Duodenal mucosa (tissue), 2 donors: ENCODE results near the gene FRMPD2.
"Not testable (repeated sequence)": the region's sequence is repeated elsewhere in the genome, so short reads cannot be mapped to it uniquely, and the experiment has no call there.

Source experiments
- H3K27ac ChIP-seq: one replicate; pipeline ENCODE4 v1.7.0; 2013; ENCODE audit warnings: low read depth, low read length
- H3K27me3 ChIP-seq, 2 donors: one replicate each; pipeline ENCODE4 v1.7.0; 2013; ENCODE audit warnings: low read length in 2 of 2, control low read depth in 1 of 2; ENCODE audit not compliant: insufficient read depth in 2 of 2, control insufficient read depth in 1 of 2
- H3K36me3 ChIP-seq, 2 donors: one replicate each; pipeline ENCODE4 v1.7.0; 2013; ENCODE audit warnings: low read length in 2 of 2, control low read depth in 1 of 2; ENCODE audit not compliant: insufficient read depth in 2 of 2, control insufficient read depth in 1 of 2
- H3K4me1 ChIP-seq, 2 donors: one replicate each; pipeline ENCODE4 v1.7.0; 2013; ENCODE audit warnings: low read length in 2 of 2, control low read depth in 1 of 2; ENCODE audit not compliant: insufficient read depth in 2 of 2, control insufficient read depth in 1 of 2
- H3K4me3 ChIP-seq, 2 donors: one replicate each; pipeline ENCODE4 v1.7.0; 2013; ENCODE audit warnings: low read length in 2 of 2, low read depth in 1 of 2
- H3K9ac ChIP-seq, 2 donors: one replicate each; pipeline ENCODE4 v1.7.0; 2013; ENCODE audit warnings: low read length in 2 of 2, low read depth in 1 of 2
- H3K9me3 ChIP-seq, 2 donors: one replicate each; pipeline ENCODE4 v1.7.0; 2013; ENCODE audit warnings: low read length in 2 of 2, control low read depth in 1 of 2; ENCODE audit not compliant: control insufficient read depth in 1 of 2

Gene FRMPD2

GRCh38 chr10:48288661-48289060 is 14.2 kb upstream of the FRMPD2 start:
- Histone ChIP-seq H3K4me3 (no peak overlapping the region), H3K36me3 (no peaks in the 10 kb centered on the region), H3K4me1 (peaks cover 11 to 17% of the 10 kb centered on the region in 2 donors), H3K9me3 (peaks cover 0 to 7% of the 10 kb centered on the region in 2 donors), H3K27me3 (peaks cover 3 to 5% of the 10 kb centered on the region in 2 donors), H3K27ac (no peak overlapping the region), H3K9ac (no peak overlapping the region)

- H3K9me3 ChIP-seq: peaks cover 0 to 7% of the 10 kb centered on the region in 2 donors
- H3K27ac ChIP-seq: no peak overlapping the region
- H3K27me3 ChIP-seq: peaks cover 3 to 5% of the 10 kb centered on the region in 2 donors
- peaks cover 11 to 17% of the 10 kb centered on the region in 2 donors for H3K4me1 ChIP-seq
- H3K9ac ChIP-seq: no peak overlapping the region
- H3K4me3 ChIP-seq: no peak overlapping the region
- H3K36me3 ChIP-seq: no peaks in the 10 kb centered on the region
Observed at GRCh38 chr10:48287417-48288391, 13.2 kb upstream of the FRMPD2 start.

DNA sequence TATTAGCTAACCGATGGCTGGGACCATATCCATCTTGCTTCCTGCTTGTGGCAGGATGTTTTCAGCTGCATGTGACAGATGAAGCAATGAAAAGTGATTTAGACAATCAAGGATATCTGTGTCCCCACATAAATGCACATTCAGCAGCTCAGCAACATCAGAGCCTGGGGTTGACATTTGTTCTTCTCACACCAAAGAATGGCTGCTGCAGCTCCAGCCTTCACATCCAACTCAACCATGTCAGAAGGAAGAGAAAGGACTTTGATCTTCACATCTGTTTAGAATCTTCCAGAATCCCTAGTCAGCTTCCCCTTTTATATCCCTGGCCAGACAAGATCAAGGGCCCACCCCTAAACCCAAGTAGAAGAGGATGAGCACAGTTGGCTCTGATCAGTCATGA is 11.9 kb upstream of the FRMPD2 start:
- Histone ChIP-seq H3K27ac (no peak overlapping the region), H3K36me3 (no peaks in the 10 kb centered on the region), H3K9me3 (peaks cover 0 to 7% of the 10 kb centered on the region in 2 donors), H3K27me3 (peaks cover 3 to 5% of the 10 kb centered on the region in 2 donors), H3K4me1 (peaks cover 11 to 17% of the 10 kb centered on the region in 2 donors), H3K4me3 (no peak overlapping the region), H3K9ac (no peak overlapping the region)

- Histone ChIP-seq H3K36me3 (no peaks in the 10 kb centered on the region), H3K9ac (no peak overlapping the region), H3K27ac (no peak overlapping the region), H3K4me3 (no peak overlapping the region), H3K9me3 (peaks cover 0 to 7% of the 10 kb centered on the region in 2 donors), H3K27me3 (peaks cover 3 to 5% of the 10 kb centered on the region in 2 donors), H3K4me1 (peaks cover 7 to 13% of the 10 kb centered on the region in 2 donors)
Observed at GRCh38 chr10:48285710-48286109, 11.2 kb upstream of the FRMPD2 start.

DNA sequence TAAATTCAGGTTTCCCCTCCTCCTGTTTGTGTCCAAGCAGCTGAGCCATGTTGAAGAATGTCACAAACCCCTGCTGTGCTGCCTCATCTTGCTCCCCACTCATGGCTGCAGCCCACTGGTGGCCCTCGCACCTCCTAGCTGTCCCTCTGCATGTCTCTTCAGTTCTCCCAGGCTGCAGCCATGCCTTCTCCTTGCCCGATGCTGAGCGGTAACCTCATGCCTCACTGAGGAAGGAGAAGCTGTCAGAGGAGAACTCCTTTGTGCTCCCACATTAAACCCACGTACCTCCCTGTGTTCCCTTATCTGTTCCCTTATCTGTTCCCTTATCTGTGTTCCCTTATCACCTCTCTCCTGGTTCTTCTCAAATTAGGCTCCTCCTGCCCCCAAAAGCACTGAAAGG is 10.3 kb upstream of the FRMPD2 start:
- peaks cover 0 to 5% of the 10 kb centered on the region in 2 donors for H3K4me1 ChIP-seq

GRCh38 chr10:48284002-48284546 is 9.6 kb upstream of the FRMPD2 start:
- Histone ChIP-seq H3K4me1 (no peaks in the 10 kb centered on the region), H3K4me3 (no peak overlapping the region), H3K9me3 (peaks cover 0 to 7% of the 10 kb centered on the region in 2 donors), H3K27ac (no peak overlapping the region), H3K9ac (no peak overlapping the region), H3K27me3 (peaks cover 3 to 5% of the 10 kb centered on the region in 2 donors), H3K36me3 (no peaks in the 10 kb centered on the region)

More for the DNA sequence above, 10.3 kb upstream of the FRMPD2 start:
- H3K9ac ChIP-seq: no peak overlapping the region
- peaks cover 3 to 5% of the 10 kb centered on the region in 2 donors for H3K27me3 ChIP-seq
- H3K9me3 ChIP-seq: peaks cover 0 to 7% of the 10 kb centered on the region in 2 donors
- H3K27ac ChIP-seq: no peak overlapping the region
- H3K4me3 ChIP-seq: no peak overlapping the region
- no peaks in the 10 kb centered on the region for H3K36me3 ChIP-seq

DNA sequence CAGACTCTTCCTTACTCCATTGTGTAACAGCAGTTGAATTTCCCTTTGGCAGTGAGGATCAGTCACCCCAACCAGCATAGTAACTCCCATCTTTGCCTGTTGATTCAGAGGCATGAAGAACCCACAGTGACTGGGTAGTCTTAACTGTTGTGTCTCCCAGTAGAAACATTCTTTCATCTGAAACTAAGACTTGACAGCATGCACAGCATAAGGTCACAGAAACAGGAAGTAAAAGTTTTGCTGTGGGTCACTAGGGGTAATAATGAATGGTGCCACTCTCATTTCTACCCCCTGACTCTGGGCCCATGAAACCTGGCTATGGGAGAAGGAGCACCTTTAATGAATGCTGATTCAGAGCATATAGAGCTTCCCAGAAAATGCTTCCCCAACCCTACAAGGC is 8.3 kb upstream of the FRMPD2 start:
- Histone ChIP-seq H3K9me3 (peaks cover 0 to 7% of the 10 kb centered on the region in 2 donors), H3K9ac (no peak overlapping the region), H3K36me3 (no peaks in the 10 kb centered on the region), H3K4me1 (no peaks in the 10 kb centered on the region), H3K27me3 (peaks cover 3 to 5% of the 10 kb centered on the region in 2 donors), H3K4me3 (no peak overlapping the region), H3K27ac (no peak overlapping the region)

DNA sequence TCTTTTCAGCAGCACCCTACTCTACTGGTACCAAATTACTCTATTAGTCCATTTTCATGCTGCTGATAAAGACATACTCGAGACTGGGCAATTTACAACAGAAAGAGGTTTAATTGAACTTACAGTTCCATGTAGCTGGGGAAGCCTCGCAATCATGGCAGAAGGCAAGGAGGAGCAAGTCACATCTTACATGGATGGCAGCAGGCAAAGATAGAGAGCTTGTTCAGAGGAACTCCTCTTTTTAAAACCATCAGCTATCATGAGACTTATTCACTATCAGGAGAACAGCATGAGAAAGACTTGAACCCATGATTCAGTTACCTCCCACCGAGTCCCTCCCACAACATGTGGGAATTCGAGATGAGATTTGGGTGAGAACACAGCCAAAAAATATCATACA is 7.2 kb upstream of the FRMPD2 start:
- H3K9ac ChIP-seq, H3K4me3 ChIP-seq, H3K36me3 ChIP-seq, H3K4me1 ChIP-seq, H3K27me3 ChIP-seq, H3K9me3 ChIP-seq, H3K27ac ChIP-seq: not testable (repeated sequence)

- Histone ChIP-seq H3K4me3 (no peak overlapping the region), H3K9me3 (peaks cover 0 to 5% of the 10 kb centered on the region in 2 donors), H3K27me3 (no peaks in the 10 kb centered on the region), H3K9ac (no peak overlapping the region), H3K36me3 (no peaks in the 10 kb centered on the region), H3K4me1 (no peaks in the 10 kb centered on the region), H3K27ac (no peak overlapping the region)
Observed at GRCh38 chr10:48279081-48279751, 4.7 kb upstream of the FRMPD2 start.

DNA sequence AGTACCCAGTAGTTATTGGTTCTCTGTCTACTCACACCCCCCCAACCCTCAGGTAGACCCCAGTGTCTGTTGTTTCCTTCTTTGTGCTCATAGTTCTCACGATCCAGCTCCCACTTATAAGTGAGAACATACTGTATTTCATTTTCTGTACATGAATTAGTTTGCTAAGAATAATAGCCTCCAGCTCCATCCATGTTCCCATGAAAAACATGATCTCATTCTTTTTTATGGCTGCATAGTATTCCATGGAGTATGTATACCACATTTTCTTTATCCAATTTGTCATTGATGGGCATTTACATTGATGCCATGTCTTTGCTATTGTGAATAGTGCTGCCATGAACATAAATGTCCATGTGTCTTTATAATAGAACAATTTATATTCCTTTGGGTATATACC is 2.6 kb upstream of the FRMPD2 start:
- Histone ChIP-seq H3K9ac (no peak overlapping the region), H3K27me3 (no peaks in the 10 kb centered on the region), H3K4me1 (no peaks in the 10 kb centered on the region), H3K4me3 (no peak overlapping the region), H3K36me3 (no peaks in the 10 kb centered on the region), H3K27ac (no peak overlapping the region), H3K9me3 (no peaks in the 10 kb centered on the region)
